SIG-M5 treated with dmso at 0.1 percent for 504 hours (cell line): ENCODE measurements around the gene FOXO6.

Source experiments
- DNase-seq: peaks from one replicate; lab custom pipeline; 2025; ENCODE audit not compliant: unreplicated experiment; lab: John Stamatoyannopoulos, UW

FOXO6 gene

GRCh38 chr1:41364442-41365319, 3.4 kb downstream of the FOXO6 start:
- no peak for DNase-seq

DNA sequence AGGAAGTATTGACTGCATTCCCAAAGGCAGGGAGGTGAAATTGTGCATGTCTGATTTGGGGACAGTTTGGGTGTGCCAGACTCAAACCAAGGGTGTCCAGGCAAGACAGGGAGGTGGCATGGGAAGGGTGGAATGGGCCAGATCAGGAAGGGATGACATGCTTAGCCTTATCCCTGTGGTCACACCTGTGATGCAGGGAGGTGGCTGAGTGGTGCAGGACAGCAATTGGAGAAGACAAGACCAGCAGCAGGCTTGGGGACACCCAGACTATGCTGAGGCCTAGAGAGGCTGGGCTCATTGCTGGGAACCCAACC, 4.0 kb downstream of the FOXO6 start:
- DNase-seq: no peak

GRCh38 chr1:41365772-41366454, 4.7 kb downstream of the FOXO6 start:
- no peak for DNase-seq

DNA sequence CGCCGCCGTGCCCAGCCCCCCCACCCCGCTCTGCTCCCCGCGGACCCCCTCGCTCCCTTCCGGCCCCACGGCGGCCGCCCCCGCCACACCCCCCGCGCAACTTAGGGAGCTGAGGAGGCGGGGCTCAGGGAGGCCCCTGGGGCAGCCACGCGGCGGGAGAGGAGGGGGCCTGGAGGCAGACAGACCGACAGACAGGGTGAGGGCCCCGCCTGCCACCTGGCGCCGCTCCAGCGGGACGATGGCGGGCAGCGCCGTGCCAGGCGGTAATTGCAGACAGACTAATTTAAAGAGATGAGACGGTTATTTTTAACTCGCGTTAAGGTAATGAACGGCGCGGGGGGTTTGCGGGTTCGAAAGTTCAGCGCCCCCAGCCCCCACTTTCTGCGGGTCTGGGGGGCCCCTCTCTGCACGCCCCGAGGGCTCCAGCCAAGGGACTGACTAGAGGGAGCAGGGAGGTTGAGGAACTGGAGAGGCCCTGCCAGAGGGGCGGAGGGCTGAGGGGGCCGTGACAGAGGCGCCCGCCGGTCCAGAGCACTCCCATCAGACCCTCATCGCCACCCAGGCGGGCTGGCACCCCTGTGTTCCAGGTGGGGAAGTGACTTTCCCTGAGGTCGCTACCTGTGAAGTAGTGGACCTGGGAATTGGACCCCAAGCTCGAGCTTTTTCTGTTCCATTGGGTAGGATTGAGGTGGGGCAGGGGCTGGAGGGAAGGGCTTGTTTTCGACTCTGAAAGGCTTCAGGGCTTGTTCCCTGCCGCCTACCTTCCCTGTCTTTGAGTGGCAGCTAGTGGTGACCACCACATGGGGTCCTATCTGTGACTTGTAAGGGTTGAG, 5.4 kb downstream of the FOXO6 start:
- DNase-seq: no peak

DNA sequence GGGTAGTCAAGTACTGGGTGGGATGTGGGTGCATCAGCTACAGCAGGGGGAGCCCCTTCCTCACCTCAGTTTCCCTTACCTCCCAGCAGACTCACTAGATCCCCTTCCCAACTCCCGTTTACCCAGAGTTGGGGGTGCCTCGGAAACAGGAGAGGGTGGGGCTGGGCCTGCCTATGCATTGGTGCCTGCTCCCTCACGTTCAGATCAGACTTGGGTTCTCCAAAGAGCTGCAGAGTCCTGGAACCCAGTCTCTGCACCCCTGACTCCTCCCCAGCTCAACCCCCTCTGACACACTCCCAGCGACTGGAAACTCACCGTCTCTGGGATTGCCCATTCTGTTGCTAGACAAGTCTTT, 6.0 kb downstream of the FOXO6 start:
- no peak for DNase-seq

GRCh38 chr1:41368366-41368765, 7.1 kb downstream of the FOXO6 start:
- DNase-seq: no peak

- DNase-seq: no peak
These were observed 7.6 kb downstream of the FOXO6 start for GRCh38 chr1:41368801-41369200.

- no peak for DNase-seq
These were observed 8.3 kb downstream of the FOXO6 start for GRCh38 chr1:41369531-41369930.

DNA sequence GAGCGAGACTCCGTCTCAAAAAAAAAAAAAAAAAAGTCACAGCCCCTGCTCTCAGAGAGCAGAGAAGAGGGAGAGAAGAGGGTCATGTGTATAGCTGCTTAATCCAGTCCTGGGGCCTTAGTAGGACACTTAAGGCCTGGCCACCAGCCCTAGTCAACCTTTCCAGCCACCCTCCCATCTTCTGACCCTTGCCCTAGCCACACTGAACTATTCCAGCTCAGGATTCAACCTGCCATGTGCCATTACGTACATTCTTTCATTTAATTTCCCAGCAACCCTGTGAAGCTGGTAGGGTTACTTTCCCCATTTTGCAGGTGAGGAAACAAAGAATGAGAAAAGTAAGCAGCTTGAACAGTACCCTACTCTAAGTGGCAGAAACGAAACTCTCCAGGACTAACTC, 9.0 kb downstream of the FOXO6 start:
- DNase-seq: no peak

GRCh38 chr1:41370756-41371420, 9.7 kb downstream of the FOXO6 start:
- DNase-seq: no peak

DNA sequence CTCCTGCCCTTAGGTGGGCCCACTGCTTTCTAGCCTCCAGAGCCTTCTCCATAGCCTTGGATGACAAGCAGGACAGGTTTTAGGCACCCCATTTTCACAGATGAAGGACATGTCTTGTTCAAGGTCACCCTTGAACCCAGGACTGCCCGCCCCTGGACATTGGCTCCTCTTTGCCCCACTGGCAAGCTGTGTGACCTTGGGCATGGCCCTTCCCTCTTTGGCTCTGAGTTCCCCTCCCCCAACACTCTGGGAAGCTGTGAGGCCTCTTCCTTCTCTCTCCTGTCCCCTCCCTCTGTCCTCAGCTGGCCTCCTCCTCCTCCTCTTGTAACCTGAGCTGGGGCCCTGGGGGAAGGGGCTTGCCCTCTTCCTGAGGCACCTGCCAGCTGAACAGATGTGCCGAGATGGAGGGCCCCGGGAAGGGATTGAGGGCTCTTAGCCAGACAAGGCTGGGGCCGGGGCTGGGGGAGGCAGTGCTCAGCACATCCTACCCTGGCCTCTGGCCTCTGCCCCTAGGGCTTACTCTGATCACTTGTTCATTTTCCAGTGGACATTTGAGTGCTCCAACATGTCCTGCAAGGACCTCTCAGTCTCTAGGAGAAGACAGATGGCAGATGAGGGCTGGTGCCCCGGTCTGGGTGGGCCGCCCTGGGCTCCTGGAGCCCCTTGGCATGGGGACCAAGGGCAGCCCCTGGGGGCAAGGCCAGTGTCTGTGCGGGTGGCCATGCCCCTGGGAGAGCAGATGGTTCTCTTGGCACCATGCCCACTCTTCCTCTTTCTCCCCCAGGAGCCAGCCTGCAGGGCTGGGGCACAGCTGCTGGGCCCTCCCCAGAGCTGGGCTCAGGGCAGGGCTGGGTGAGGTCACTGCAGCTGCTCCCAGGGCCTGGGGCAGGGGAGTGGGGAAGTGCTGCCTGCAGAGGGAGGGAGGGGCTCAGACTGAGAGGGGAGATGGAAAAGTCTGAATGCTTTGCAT, 10.7 kb downstream of the FOXO6 start:
- DNase-seq: no peak

DNA sequence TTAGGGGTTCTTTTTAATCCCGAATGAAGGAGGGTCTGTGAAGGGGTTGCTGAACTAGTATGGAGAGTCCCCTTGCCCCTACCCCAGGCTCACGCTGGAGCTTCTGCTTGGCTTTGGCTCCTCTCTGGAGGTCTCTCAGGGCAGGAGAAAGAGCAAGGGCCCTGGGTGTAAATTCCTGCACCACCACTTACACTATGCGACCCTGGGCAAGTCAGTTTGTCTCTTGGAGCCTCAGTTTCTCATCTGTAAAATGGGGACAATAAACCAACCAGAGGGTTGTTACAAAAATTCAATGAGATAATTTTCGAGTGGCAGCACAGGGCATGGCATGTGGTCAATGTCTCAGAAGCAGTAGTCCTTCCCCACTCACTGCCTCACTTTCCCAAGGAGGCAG, 11.4 kb downstream of the FOXO6 start:
- no peak for DNase-seq

DNA sequence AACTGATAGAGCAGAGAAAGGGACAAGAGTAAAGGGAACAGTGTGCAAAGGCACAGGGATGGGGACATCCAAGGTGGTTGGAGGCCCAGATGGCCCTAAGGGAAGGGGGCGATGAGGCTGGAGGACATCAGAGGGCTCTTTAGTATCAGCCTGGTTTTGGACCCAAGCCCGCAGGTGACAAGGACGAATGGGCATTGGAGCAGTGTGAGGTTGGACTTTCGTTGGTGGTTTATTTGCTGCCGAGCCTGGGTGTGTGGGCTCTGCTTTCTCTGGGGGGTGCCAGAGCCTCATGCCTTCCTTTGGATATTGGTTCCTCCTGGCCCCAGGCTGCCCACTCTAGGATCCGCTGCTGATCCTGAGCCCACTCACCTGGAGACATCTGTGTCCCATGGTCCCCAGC, 12.1 kb downstream of the FOXO6 start:
- DNase-seq: no peak

GRCh38 chr1:41374711-41375110, 13.5 kb downstream of the FOXO6 start:
- no peak for DNase-seq

DNA sequence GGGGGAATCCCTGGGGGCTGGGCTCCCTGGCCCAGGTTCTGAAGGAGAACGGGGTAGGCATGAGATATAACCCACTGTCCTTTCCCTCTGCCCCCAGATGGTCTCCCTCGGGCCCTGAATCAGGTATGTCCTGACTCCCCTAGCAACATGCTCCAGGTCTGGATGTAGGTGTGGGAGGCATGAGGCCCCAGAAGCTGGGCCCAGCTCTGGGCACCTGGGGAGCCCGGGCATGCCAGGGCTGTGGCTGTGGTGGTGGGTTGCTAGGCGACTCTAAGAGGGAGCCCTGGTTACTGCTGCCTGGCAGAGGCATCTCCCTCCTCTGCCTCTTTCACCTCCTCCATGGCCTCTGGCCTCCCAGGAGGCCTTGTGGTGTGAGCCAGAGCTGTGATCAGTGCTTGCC, 16.2 kb downstream of the FOXO6 start:
- DNase-seq: no peak

- DNase-seq: no peak
These were observed 17.0 kb downstream of the FOXO6 start for GRCh38 chr1:41378222-41378621.

- no peak for DNase-seq
These were observed 17.9 kb downstream of the FOXO6 start for GRCh38 chr1:41378999-41379737.

DNA sequence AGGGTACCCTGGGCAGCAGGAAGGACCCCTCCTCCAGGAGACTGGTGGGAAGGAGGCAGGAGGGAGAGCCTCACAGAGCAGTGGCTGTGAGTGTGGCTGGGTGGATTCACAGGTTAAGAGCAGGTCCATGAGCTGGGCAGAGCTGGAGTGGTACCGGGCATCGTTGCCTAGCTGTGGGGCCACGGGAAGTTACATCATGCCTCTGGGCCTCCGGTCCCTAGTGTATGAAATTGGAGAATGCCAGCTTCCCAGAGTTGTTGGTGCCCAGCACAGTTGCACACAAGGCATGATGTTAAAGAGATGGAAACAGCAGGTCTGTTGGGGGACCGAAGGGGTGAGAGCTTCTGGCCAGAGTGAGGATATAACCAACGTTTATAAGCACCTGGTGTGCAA, 18.5 kb downstream of the FOXO6 start:
- DNase-seq: no peak

DNA sequence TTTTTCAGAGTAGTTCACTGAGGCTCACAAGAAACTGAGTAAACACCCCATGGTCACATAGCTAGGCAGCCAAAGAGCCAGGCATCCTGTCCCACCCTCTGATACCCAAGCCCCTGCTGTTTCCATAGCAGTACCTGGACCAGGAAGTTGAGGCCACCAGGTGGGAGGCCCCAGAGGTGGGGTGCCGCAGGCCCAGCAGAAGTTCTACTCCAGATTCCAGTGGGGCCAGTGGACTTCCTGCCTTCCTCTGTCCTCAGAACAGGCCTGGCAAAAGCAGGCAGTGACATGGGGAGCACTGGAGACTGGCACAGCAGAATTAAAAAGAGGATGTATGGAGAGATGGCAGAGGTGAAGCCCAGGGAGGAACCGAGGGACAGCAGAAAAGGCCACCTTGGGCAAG, 19.0 kb downstream of the FOXO6 start:
- DNase-seq: no peak
